Ovary (tissue), 9 donors: ENCODE data around the gene LDB2. TPM values are rescaled to one million over a fixed set of nuclear protein-coding genes. Genes with fewer than 3 reads are reported as not detected.
"Not testable (repeated sequence)": the region's sequence is repeated elsewhere in the genome, so short reads cannot be mapped to it uniquely, and the experiment has no call there.

ENCODE experiments used
- DNase-seq, 5 donors: peaks; one replicate each; pipeline ENCODE4 v3.0.0-alpha.2; 2019 to 2020
- H3K27ac ChIP-seq, 2 donors: fragments of 200-600 bp; one replicate each; pipeline versions ENCODE4 v1.5.1 to v1.8.0; 2019 to 2022
- H3K27me3 ChIP-seq: fragments of 200-600 bp; one replicate; pipeline ENCODE4 v1.8.0; 2022
- H3K36me3 ChIP-seq: fragments of 200-600 bp; sonication (generic); one replicate; pipeline ENCODE4 v1.5.1; 2019
- H3K4me1 ChIP-seq: one replicate; pipeline ENCODE4 v1.8.1; 2013; ENCODE audit warnings: mild to moderate bottlenecking, moderate library complexity; ENCODE audit not compliant: insufficient read depth
- H3K4me3 ChIP-seq: fragments of 200-600 bp; sonication (generic); one replicate; pipeline ENCODE4 v1.5.1; 2017
- H3K9me3 ChIP-seq, 2 donors: fragments of 200-600 bp in 1 of 2; sonication (generic) in 1 of 2; one replicate each; pipeline versions ENCODE4 v1.5.1 to v1.8.1; 2013 to 2019; ENCODE audit warnings: mild to moderate bottlenecking in 1 of 2, moderate library complexity in 1 of 2
- EP300 ChIP-seq: sonication (generic); formaldehyde crosslinking; IDR thresholded peaks from one replicate; pipeline ENCODE4 v1.6.1; 2017; ENCODE audit warnings: antibody characterized with exemption
- POLR2A ChIP-seq: fragments of 450-650 bp; IDR thresholded peaks from one replicate; pipeline ENCODE4 v1.6.1; 2017; ENCODE audit warnings: antibody characterized with exemption, mild to moderate bottlenecking, moderate library complexity
- WGBS, 3 donors: extraction: QIAGEN DNeasy Blood & Tissue Kit in 1 of 3; methylation state at CpG; one replicate each; pipeline versions ENCODE4 v1.1.5 to v1.1.7; 2013 to 2017; 5-methylcytosine and 5-hydroxymethylcytosine counted together
- intact Hi-C, 4 donors: fragments of 100-400 bp; cut with DNase I; formaldehyde crosslinking; loops; one replicate each; pipeline versions ENCODE4 v1.11.0 to v1.15.1; 2022 to 2023
- polyA plus RNA-seq, 2 donors: library from polyadenylated mRNA; stranded (reverse); fragments of 200-250 nt in 1 of 2; fragments of 350-450 nt in 1 of 2; fragmentation: Illumina TruSeq in 1 of 2; extraction: RNeasy Lipid Tissue Mini Kit (QIAGEN cat#74804) in 1 of 2; gene quantifications; one replicate each; pipeline ENCODE4 v1.2.3, GENCODE V29; 2013 to 2014
- total RNA-seq, 7 donors: library from RNA; depleted of rRNA in 2 of 7; stranded (reverse); fragments of >200 nt in 2 of 7; fragmentation: NEBNext Ultra II Directional in 3 of 7; extraction: Animal tissue kit (Norgen Biotek cat#: 25700) in 3 of 7; gene quantifications; one replicate each; pipeline versions ENCODE4 v1.1.0 to v1.2.4, GENCODE V29; 2016 to 2023
- TF ChIP-seq, protein P1 (sequence below), 3 donors: fragments of 450-650 bp in 2 of 3; fragments of 200-600 bp in 1 of 3; IDR thresholded peaks; one replicate each; pipeline versions ENCODE4 v1.5.1 to v1.8.0; 2016 to 2022; ENCODE audit warnings: antibody characterized with exemption in 3 of 3, mild to moderate bottlenecking in 1 of 3
- donor health status: DM: no; HTN: no; CAD: no; lungs with moderate emphysema.
- donor health status: DM: no; HTN: no; CAD: no.
- donor health status: Bipolar disorder and iron deficiency.
- donor health status: DM: yes; HTN: yes; CAD: no.
- donor health status: DM: no; HTN: no; CAD: no.
- donor health status: DM: yes; HTN: yes; CAD: no.

LDB2 gene
- total and polyA plus RNA-seq, 9 donors: 17.0 to 89.1 (median 27.4) TPM

GRCh38 chr4:16532240-16532970, 366.0 kb downstream of the LDB2 start:
- H3K9me3 ChIP-seq: no peaks in the 10 kb centered on the region

GRCh38 chr4:16530688-16531635, 367.5 kb downstream of the LDB2 start:
- H3K27ac ChIP-seq: no peak overlapping the region
- no peak for DNase-seq
- H3K4me3 ChIP-seq: no peak overlapping the region
- 61 to 70% (median 67%) methylated on average over 3 of the region's 3 CpGs for WGBS, 3 donors
- intact Hi-C loops: no loop called here
- no peaks in the 10 kb centered on the region for H3K27me3 ChIP-seq
- H3K36me3 ChIP-seq: no peaks in the 10 kb centered on the region
- no peaks in the 10 kb centered on the region for H3K9me3 ChIP-seq
- H3K4me1 ChIP-seq: peaks cover 6% of the 10 kb centered on the region
- TF ChIP-seq POLR2A (no peak), EP300 (no peak)
- TF ChIP-seq, protein P1, sequence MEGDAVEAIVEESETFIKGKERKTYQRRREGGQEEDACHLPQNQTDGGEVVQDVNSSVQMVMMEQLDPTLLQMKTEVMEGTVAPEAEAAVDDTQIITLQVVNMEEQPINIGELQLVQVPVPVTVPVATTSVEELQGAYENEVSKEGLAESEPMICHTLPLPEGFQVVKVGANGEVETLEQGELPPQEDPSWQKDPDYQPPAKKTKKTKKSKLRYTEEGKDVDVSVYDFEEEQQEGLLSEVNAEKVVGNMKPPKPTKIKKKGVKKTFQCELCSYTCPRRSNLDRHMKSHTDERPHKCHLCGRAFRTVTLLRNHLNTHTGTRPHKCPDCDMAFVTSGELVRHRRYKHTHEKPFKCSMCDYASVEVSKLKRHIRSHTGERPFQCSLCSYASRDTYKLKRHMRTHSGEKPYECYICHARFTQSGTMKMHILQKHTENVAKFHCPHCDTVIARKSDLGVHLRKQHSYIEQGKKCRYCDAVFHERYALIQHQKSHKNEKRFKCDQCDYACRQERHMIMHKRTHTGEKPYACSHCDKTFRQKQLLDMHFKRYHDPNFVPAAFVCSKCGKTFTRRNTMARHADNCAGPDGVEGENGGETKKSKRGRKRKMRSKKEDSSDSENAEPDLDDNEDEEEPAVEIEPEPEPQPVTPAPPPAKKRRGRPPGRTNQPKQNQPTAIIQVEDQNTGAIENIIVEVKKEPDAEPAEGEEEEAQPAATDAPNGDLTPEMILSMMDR (IDR thresholded peaks at IDR 0.05): no peak

More at GRCh38 chr4:16532240-16532970, 366.0 kb downstream of the LDB2 start:
- H3K4me1 ChIP-seq: peaks cover 6% of the 10 kb centered on the region
- no peak overlapping the region for H3K4me3 ChIP-seq
- H3K36me3 ChIP-seq: no peaks in the 10 kb centered on the region
- 28 to 32% (median 29%) methylated on average over 6 of the region's 6 CpGs for WGBS, 3 donors
- intact Hi-C loops: no loop called here
- peak in 3 of 5 donors; percentile 15 to 41 (median 17) for DNase-seq
- no peak overlapping the region for H3K27ac ChIP-seq
- H3K27me3 ChIP-seq: no peaks in the 10 kb centered on the region
- TF ChIP-seq POLR2A: no peak
- TF ChIP-seq, protein P1 (IDR thresholded peaks at IDR 0.05): no peak
- no peak for TF ChIP-seq EP300

GRCh38 chr4:16524911-16525554, 373.4 kb downstream of the LDB2 start:
- no peak overlapping the region for H3K27ac ChIP-seq
- no peaks in the 10 kb centered on the region for H3K36me3 ChIP-seq
- TF ChIP-seq, protein P1 (IDR thresholded peaks at IDR 0.05): no peak
- TF ChIP-seq POLR2A (no peak), EP300 (no peak)
- H3K27me3 ChIP-seq: no peaks in the 10 kb centered on the region
- peaks cover 3% of the 10 kb centered on the region for H3K4me1 ChIP-seq
- WGBS, 3 donors: 78 to 87% (median 85%) methylated on average over 5 of the region's 5 CpGs
- no peak for DNase-seq
- intact Hi-C loops: no loop called here
- no peaks in the 10 kb centered on the region for H3K9me3 ChIP-seq
- no peak overlapping the region for H3K4me3 ChIP-seq

DNA sequence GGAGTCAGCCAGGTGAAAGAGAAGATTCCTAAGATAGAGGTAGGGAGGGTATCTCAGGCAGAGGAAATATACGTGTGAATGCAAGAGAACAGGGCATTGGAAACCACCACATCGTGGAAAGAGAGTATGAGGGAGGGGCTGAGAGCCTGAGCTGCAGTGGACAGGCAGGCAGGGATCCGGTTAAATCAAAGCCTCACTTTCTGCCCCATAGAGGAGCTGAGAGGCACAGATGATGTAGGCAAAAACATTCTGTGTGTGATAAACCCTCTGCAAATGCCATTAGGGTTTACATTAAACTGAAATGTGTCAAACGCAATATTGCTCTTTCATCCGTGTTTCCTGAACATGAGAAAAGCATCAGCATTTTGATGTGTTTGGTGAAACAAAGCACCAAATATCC, 374.0 kb downstream of the LDB2 start:
- H3K27me3 ChIP-seq: no peaks in the 10 kb centered on the region
- peaks cover 3% of the 10 kb centered on the region for H3K4me1 ChIP-seq
- H3K9me3 ChIP-seq: no peaks in the 10 kb centered on the region
- intact Hi-C loops: no loop called here
- TF ChIP-seq POLR2A: no peak
- no peak overlapping the region for H3K27ac ChIP-seq
- no peak for DNase-seq
- WGBS, 3 donors: 75 to 84% (median 77%) methylated on average over 5 of the region's 5 CpGs
- H3K36me3 ChIP-seq: no peaks in the 10 kb centered on the region
- H3K4me3 ChIP-seq: no peak overlapping the region

GRCh38 chr4:16523526-16523925, 374.9 kb downstream of the LDB2 start:
- H3K27me3 ChIP-seq, intact Hi-C loops: not testable (repeated sequence)
- WGBS, 3 donors: 95 to 96% (median 95%) methylated on average over 6 of the region's 6 CpGs

More at GRCh38 chr4:16523526-16523925, 374.9 kb downstream of the LDB2 start:
- H3K36me3 ChIP-seq, H3K9me3 ChIP-seq, DNase-seq, H3K4me1 ChIP-seq, H3K4me3 ChIP-seq, H3K27ac ChIP-seq: not testable (repeated sequence)
